Myocyte (in vitro differentiated cells): ENCODE data around the gene DGKD. TPM values are rescaled to one million over a fixed set of nuclear protein-coding genes. Genes with fewer than 3 reads are reported as not detected.
"Not testable (repeated sequence)": the region's sequence is repeated elsewhere in the genome, so short reads cannot be mapped to it uniquely, and the experiment has no call there.

Experiments
- DNase-seq: peaks from one replicate; pipeline ENCODE4 v3.0.0-alpha.2; 2012; ENCODE audit warnings: low read depth
- total RNA-seq: library from RNA; depleted of rRNA; stranded (reverse); fragments of >200 nt; gene quantifications from 2 replicates; pipeline ENCODE4 v1.2.3, GENCODE V29; 2014

The DGKD gene
- total RNA-seq, 1 donor from 2014 or later, result 45.1 TPM

GRCh38 chr2:233336091-233336490, 18.2 kb upstream of the DGKD start:
- DNase-seq, result not testable (repeated sequence)

DNA sequence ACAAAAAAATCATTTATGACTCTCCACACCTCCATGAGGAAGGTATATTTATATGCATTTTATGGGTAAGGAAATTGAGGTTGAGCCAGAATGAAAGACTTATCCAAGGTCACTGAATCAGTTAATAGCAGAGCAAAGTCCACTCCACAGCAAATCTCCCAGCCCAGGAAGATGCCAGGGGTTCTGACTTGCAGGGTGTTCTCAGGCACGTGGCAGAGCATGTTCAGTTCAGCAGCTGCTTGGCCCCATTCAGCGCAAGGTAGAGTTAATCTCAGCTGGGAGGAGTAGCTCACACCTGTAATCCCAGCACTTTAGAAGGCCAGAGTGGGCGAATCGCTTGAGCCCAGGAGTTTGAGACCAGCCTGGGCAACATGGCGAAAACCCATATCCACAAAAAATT, 17.8 kb upstream of the DGKD start:
- DNase-seq, result no peak

- DNase-seq, result peak; percentile 42
Measured at GRCh38 chr2:233338046-233338445, 16.2 kb upstream of the DGKD start.

- DNase-seq, result no peak
Measured at GRCh38 chr2:233338812-233339368, 15.4 kb upstream of the DGKD start.

DNA sequence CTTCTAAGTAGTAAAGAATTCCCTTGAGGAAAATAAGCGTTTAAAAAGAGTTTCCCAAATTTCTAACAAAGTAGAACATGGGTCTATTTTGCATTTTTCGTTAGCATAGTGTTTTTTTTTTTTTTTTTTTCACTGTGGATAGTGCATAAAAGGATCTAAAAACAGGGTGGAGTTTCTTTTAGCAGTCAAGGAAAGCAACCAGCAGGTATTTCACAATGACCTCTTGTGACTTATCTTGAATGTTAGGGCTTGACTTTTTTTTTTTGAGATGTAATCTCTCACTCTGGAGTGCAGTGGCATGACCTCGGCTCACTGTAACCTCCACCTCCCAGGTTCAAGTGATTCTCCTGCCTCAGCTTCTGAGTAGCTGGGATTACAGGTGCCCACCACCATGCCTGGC, 14.9 kb upstream of the DGKD start:
- DNase-seq, result no peak

DNA sequence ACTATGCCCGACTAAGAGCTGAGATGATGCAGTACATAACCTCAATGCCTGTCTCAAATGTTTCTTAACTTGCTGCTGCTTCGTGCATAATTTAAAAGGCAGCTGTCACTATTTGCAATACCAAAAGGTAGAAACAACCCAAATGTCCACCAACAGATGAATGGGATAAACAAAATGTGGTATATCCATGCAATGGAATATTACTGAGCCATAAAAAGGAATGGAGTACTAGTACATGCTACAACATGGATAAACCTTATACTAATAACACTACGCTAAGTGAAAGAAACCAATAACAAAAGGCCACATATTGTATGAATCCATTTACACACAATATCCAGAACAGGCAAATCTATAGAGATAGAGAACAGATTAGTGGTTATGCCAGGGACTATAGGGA, 13.0 kb upstream of the DGKD start:
- no peak for DNase-seq

GRCh38 chr2:233342301-233342700, 12.0 kb upstream of the DGKD start:
- DNase-seq, result no peak

DNA sequence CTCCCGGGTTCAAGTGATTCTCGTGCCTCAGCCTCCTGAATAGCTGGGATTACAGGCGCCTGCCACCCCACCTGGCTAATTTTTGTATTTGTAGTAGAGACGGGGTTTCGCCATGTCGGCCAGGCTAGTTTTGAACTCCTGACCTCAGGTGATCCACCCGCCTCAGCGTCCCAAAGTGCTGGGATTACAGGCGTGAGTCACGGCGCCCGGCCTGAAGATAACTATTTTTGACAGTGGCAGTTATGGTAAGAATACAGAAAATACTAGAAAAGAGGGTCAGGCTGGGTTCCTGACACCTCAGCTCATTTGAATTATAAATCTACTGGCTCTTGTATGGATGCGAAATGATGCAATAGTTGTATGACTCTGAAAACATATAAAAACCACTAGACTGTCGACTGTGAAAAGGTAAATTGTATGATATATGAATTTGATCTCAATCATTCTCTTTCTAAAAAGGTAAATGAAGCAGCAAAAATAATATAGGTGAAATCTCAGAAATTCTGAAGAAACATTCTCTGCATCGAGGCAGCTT, 11.1 kb upstream of the DGKD start:
- no peak for DNase-seq

GRCh38 chr2:233346376-233346775, 7.9 kb upstream of the DGKD start:
- no peak for DNase-seq

- DNase-seq, result no peak
Measured at GRCh38 chr2:233346930-233347329, 7.4 kb upstream of the DGKD start.

DNA sequence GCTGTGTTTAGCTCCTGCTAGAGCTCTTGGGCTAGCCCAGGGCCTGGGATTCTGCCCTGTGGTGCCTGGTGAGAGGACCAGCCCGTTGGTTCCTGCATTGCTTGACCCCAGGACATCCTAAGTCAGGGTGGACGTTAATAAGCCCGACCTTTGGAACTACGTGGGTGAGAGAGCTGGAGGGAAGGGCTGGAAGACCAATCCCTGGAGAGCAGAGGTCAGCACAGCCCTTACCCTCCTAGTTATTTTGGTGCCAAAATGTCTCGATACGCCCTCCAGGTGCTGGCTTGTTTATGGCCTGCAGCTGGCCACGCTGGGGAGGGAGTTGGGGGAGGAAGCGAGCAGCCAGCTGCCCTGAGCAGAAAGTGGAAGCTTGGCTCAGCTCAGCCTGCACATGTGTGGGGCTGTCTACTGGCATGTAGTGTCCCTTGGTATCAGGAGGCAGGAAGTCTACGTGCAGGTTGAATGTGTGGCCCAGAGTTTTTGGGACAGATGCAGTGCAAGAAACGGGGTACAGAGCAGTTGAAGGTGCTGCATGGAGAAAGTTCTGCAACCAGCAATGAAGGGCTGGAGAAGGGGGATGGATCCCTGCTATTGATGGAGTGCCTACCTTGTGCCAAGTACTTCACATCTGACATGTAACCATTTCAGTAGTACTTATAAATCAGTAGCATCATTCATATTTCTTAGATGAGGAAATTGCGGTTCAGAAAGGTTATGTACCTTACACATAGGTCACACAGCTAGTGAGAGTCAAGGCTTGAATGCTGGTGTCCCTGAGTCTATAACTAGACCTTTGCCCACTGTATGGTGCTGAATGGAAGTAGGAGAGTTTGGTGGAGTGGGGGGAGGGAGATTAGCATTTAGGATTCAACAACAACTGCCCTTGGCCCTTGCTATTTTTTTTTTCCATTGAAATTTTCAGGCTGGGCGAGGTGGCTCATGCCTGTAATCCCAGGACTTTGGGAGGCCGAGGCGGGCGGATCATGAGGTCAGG, 5.0 kb upstream of the DGKD start:
- peak; percentile 67 for DNase-seq

DNA sequence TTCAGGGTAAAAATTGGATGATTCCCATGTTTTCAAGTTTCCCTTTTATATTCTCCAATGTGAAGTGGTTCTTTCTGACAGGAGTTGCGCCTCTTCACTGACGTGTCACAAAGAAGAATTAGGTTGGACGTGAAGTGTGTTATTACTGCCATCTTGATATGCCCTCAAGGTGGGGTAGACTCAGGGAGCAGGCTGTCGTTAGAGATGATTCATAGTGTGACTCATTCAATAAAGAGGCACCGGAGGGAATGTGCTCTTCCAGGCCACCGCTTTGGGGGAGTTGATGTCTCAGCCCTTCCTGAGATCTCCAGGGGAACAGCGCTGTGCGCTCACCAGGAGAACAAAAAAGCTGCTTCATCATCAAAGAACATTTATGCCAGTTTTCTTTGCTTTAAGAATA, 3.6 kb upstream of the DGKD start:
- DNase-seq, result peak; percentile 74

- DNase-seq, result no peak
Measured at GRCh38 chr2:233351423-233351822, 2.9 kb upstream of the DGKD start.

DNA sequence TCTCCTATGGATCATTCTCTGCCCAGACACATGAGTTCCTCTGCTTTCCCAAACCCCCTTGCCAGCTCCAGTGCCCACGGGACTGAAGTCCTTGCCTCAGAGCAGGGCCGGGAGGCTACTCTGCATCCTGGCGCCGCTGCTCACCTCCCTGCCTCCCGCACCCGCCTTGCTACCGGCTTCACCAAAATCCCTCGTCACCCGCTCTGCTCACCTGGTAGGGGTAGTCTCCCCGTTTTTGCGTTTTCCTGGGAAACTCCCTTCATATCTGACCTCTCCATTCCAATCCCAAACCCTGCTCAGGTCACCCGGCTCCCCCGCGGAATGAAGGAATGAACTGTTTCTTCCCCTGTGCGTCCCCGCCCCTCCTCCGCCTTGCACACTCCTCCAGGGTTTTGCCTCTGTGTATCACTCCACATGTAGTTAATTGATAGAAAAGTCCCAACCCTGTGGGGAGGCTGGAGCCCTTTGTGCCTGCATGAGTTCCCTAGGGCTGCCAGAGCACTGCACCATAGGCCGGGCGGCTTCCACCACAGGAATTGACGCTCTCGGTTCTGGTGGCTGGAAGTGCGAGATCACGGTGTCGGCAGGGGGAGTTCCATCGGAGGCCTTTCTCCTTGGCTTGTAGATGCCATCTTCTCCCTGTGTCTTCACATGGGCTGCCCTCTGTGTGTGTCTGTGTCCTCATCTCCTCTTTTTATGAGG, 2.0 kb upstream of the DGKD start:
- no peak for DNase-seq

- peak; percentile 63 for DNase-seq
Measured at GRCh38 chr2:233353101-233353768, 1.1 kb upstream of the DGKD start.

GRCh38 chr2:233354500-233354924, 218 bp downstream of the DGKD start:
- DNase-seq, result no peak

DNA sequence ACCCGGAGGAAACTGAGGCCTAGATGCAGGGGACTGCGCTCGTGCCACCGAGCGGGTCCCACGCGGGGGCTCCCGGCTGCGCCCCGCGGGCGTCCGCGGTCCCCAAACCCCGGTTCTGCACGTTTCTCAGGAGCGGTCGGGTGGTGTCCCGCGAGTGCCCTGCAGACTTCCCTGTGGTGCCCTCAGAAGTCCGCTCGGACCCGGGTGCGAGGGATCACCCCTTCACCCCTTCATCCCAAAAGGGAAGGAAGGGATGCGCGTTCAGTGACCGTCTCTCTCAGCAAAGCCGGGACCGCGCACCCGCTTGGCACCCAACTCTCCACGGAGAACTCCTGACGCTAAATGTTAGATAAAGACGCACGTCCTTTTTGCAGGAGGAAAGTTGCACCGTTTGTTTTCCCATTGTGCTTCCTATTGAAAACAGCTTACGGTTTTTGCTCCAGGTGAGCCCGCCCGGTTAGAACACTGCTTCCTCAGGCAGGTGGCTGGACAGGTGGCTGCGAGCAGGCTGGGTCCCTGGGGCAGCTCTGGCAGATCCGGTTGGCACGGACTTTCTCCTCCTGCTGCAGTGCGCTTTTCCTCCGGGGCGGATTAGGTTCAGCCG, 779 bp downstream of the DGKD start:
- no peak for DNase-seq

DNA sequence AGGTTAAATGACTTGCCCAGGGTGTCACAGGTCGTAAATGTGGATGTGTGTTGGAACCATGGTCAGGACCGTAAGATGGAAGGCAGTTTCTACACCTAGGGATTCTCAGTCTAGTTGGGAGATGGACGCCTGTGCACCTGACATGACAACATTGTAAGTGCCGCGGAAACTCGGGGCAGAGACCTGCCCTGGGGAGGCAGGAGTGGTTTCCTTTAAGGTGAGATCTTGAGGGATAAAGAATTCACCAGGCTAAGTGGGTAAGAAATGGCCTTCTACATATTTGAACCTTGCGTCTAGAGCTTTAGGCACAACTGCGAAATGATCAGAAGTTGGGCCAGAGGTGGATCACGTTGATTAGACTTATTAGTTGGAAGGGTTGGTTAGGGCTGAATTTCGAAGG, 1.6 kb downstream of the DGKD start:
- DNase-seq, result no peak

DNA sequence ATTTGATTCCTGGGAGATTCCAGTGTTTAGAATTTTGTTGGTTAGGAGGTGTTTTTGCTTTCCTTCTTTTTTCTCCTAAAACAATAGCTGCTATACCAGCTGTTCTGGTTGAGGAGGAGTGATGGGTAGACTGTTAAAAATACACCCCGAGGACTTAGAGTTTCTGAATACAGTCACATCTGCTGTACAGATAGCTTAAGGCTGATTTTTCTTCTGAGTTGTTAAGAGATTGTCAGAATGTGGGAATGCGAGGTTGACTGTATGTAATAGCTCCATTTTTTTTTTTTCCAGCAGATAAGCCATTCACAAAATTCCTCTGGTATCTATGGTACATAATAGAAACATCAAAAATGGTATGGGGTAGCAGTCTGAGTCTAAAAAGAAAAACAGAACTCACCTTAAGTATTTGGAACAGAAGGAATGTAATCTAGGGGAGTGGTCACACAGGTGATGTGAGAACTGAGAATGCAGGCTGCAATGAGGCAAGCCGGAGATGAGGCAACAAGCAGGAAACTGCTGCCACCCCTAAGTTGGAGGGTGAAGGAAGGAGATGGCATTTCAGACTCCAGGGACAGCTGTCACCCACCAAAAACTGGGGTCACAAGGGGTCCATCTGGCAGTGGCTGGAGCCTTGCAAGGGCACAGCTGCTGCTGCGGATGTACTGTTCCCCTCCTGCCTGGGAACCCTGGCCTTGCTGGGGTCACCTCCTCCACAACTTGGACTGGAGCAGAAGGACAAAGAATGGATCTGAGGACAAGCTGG, 2.4 kb downstream of the DGKD start:
- peak; percentile 38 for DNase-seq

GRCh38 chr2:233358335-233358734, 4.0 kb downstream of the DGKD start:
- DNase-seq, result no peak
